GM19035 (cell line): ENCODE measurements around the gene SNED1.

Experiments used
- ATAC-seq: cut with Tn5 transposase; IDR thresholded peaks from one replicate; pipeline ENCODE4 v1.9.1; 2021; ENCODE audit not compliant: unreplicated experiment

The SNED1 gene

DNA sequence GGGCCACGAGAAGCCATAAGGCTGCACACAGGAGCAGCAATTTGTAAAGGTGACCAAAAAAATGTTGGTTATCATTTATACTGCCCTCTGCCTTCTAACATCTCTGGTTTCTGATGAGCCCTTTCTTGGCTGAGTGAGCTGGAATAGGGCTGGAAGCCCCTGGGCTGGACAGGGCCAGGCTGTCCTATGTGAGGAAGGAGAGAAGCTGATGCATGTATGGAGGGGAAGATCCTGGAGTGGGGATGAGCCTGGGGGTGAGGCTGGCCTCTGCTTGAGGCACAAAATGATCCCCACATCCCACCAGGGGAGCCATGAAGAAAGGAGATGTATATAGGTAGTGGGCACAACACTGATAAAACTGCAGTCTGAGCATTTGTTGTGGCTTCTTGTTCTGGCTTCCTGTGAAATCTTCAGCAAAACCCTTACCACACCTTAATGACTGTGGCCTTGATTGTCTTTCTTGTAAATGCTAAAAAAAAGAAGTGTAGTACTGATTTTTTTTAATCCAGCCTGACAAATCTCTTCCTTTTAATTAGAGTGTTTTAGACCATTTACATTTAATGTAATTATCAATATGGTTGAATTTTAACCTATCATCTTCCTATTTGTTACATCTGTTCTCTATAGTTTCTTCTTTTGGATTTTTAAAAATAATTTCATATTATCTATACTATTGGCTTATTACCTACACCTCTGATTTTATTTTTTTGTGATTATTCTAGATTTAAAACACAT, 5.6 kb downstream of the SNED1 start:
- no peak for ATAC-seq

DNA sequence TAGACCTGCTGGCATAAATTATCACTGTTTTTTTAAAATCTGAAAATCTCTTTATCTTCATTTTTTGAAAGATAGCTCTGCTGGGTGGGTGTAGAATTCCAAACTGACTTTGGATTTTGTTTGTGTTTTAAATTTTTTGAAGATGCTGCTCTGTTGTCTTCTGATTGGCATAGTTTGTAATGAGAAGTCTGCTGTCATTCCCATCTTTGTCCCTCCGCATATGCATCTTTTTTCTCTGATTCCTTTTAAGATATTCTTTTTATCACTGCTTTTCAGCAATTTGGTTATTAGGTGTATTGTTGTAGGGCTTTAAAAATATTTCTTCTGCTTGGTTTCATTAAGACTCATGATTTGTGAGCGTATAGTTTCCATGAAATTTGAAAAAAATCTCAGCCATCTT, 7.2 kb downstream of the SNED1 start:
- no peak for ATAC-seq

DNA sequence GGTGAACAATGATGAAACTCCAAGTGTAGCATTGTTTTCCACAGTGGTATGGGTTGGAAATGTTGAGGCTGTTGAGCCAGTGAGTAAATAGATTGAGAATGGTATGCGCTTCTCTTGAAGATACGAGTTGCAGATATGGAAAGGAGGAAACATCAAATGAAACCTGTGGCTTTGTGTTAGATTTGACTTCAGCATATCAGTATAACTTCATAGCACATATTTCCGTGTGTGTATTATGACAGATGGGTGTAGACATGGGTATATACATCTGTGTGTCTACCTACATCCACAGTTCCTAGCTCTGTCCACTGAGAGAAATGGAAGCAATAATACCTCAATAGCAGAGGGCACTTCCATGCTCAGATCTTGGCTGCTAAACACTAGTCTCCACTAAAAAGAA, 8.0 kb downstream of the SNED1 start:
- no peak for ATAC-seq

DNA sequence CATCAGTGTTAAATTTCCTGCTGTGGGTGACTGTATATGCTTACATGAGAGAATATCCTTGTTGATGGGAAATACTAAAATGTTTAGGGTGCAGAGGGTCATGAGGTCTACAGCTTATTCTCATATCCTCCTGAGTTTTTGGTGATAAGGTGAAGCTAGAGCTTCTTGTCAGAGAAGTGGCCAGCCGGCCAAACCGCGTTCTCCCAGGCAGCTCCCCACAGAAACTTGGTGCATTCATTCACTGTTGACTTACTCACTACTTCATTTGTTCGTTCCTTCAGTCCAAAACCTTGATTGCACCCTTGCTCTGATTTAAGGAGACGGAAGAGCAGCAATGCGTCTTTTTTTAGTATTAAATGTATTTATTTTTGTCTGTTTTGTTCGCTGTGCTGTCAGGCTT, 8.7 kb downstream of the SNED1 start:
- no peak for ATAC-seq

DNA sequence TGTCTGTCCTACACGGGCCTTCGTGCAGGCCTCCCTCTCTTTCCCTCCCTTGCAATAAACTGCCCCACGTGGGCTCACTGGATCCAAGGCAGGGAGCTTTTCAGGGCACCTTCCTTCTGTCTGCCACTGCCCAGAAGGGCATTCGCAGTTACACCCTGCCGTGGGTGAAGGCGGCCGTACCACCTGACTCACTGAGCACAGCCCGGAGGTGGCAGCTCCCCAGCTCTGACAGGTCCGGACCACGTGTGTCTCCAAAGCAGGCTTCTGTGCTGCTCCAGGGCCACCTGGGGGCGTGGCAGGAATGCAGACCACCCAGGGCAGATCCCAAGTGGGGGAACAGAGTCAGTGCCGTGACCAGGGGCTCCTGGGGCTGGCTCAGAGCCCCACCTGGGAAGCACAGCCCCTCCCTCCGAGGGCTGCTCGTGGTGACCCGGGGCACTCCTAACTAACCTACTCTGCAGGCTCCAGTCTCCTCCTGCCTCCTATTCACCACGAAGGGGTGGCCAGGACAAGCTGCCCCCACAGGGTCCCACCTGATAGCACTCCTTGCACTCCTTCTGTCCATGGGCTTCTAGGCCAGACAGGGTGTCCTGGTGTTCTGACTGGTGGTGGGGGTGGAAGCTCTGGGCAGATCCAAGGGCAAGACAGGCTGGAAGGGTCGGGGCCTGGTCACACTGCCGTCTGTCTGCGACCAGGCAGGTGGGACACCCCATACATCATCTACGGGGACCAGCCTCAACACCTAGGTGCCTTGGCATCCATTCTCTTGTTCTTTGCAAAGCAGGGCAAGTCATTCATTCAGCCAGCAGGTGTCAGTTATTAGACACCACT, 9.7 kb downstream of the SNED1 start:
- no peak for ATAC-seq

DNA sequence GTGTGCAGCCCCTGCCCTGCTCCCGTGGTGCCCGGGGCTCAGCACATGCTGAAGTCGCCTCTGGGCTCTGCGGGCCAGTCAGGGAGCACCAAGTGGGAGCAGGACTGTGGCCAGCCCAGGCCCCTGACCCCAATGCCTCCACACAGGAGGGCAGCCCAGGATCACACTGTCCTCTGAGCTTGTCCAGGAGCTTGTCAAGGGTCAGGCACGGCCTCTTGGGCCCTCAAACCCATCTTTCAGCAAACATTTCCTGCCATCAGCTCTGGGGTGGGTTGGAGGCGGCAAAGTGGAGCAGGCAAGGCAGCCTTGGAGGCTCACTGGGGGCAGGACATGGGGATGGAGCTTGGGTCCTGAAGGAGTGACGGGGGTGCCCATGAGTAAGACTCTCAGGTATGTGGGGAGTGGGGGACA, 10.3 kb downstream of the SNED1 start:
- no peak for ATAC-seq

DNA sequence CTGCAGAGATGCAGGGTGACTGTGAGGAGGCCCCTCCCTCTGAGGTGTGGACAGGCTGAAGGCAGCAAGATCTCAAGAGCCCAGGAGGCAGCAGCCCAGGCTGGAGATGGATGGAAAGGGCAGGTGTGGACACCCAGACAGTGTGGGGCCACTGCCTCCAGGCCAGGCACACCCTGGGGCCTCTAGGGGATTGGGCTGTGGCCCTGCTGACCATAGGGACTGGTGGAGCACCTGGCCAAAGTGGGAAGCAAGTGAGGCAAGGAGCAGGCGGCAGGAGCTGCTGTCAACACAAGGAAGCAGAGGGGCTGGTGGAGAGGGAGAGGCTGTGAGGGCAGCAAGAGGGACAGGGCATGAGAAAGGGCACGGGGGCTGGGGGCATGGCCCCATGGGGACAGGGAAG, 10.8 kb downstream of the SNED1 start:
- no peak for ATAC-seq

DNA sequence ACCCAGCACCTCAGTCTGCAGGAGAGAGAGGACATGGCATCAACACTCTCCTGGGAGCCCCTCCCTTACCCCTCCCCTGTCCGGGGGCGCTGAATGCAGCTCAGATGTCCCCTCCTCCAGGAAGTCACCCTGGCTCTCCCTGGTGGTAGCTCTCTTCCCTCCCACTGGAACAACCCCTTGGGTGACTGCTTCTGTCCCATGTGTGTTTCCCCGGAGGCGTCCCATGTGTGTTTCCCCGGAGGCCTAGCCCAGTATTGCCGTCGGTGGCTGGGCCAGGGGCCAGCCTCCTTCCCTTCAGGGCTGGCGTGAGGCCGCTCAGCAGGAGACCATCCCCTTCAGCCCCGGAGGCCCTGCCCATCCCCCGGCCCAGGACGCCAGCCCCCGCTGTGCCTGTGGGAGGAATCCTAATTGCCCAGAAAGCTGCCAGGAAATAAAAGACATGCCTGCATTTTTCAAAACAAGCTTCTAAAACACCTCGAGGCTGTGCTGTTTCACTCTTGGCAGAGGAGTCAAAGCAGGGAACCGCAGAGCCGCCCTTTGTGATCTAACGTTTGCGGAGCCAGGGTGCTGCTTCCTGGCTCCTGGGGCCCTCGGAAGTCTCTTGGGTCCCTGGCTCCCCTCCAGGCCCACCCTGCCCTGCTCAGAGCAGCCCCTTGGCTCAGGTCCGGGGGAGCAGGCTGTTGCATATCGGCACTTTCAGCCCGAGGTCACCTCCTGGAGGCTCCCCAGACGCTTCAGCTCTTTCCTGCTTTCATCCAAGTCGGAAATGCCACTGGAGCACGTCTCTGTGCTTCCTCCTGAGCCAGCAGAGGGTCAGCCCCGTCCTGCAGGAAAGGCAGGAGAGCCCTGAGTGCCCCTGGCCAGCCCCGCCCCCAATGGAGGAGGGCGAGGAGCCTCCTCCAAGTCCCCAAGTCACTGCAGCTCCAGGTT, 11.4 kb downstream of the SNED1 start:
- ATAC-seq, result no peak

DNA sequence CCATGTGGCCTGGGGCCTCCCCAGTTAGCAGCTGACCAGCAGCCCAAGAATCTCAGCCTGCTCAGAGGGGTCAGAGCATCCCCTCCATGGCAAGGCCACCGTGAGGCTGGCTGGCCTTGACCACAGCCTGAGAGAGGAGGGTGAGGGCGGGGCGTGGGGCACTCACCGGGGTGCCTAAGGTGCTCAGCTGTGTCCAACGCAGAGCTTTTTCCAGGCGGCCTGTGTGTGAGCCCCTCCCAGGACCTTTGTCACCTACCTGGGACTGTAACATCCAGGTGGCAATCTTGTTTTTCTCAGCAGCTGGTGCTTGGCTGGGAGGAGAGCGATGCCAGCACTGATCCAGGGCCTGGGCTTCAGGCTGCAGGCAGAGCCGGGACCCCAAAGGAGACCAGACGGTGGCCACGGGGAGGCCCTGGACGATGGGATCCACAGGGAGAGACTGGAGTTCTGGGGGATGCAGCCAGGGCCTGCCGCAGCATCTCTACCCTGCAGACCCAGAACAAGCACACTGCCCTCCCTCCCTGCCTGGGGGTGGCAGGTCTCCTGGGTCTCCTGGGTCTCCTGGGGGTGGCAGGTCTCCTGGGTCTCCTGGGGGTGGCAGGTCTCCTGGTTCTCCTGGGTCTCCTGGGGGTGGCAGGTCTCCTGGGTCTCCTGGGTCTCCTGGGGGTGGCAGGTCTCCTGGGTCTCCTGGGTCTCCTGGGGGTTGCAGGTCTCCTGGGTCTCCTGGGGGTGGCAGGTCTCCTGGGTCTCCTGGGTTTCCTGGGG, 12.3 kb downstream of the SNED1 start:
- no peak for ATAC-seq

DNA sequence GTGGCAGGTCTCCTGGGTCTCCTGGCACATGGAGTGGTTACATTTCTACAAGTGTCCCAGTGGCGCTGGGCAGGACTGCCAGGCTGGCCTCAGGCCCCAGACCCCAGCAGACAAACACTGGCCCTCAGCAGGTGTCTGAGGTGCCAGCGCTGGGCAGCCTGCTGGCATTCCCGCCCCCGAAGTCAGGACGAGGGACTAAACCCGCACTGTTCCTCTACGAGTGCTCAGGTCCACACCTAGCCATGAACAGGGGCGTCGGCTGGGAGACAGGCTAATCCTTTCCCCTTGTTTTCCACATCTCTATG, 12.8 kb downstream of the SNED1 start:
- no peak for ATAC-seq

DNA sequence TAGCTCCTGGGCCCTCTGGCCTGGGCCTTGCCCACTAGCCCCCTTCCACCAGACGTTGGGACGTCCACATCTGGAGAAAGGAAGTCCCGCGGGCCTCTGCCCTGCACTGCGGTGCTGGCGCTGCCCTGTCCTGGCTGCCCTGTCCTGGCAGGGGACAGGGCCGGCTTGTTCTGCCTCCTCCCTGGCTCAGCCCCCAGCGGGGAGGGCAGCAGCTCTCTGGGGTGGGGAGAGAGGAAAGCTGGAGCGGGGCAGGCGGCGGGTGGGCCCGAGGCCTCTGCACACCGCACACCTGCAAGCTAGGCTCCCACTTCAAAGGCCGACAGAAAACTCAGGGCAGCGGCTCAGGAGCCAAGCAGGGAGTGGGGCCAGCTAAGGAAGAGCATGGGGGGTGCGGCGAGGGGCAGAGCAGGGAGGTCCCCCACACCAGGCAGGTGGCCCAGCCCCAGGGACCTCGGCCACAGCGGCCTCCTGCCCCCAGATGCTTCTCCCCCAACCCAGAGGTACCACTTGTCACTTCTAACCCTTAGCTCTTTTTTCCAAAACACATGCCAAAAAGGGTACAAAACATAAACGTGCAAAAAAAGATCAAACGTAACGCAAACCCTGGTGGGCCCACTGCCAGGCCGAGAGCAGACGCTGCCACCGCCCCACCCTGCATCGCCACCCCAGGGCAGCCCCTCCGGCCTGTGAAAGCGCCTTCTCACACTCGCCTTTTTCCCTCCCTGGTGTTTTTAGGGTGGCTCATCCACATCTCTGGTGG, 13.5 kb downstream of the SNED1 start:
- ATAC-seq, result no peak

DNA sequence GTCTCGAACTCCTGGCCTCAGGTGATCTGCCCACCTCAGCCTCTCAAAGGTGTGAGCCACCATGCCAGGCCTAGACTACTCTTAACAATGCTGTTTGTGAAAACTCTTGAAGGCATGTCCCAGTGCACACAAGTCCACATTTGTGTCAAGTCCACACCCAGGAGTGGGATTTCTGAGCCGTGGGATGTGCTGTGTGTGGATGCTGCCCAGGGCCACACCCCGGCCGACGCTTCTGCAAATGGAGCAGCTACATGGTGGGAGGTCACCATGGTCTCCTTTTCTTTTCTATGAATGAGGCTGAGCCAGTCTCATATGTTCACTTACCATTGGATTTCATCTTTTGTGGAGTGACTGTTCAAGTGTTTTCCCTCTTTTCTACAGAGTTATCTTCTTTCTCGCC, 15.8 kb downstream of the SNED1 start:
- ATAC-seq, result no peak

DNA sequence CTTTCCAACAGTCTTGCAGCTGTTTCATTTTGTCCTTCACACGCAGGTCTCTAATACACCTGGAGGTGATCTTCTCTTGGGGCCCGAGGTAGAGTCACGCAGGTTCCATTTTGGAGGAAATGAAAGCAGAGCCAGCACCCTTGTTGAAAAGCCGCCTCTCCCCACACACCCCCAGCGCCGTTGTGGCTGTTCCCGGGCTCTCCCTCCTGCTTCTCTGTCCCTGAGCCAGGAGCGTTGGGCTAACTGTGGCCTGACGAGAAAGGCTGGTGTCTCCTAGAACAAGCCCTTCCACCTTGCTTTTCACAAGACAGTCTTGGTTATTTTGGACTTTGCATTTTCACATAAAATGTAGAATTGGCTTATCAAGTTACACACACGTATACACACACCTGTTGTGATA, 16.3 kb downstream of the SNED1 start:
- no peak for ATAC-seq

DNA sequence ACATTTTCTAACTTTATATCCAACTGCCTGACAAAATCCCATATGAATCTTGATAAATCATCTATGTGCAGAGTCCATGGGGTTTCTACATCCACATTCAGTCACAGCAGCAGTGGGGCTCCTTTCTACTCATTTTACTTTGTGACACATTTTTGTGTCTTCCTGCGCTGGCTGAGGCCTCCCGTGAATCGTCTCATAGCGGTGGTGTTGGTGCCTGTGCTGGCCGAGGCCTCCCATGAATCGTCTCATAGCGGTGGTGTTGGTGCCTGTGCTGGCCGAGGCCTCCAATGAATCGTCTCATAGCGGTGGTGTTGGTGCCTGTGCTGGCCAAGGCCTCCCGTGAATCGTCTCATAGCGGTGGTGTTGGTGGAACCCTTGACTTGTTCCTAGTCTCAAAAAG, 17.0 kb downstream of the SNED1 start:
- no peak for ATAC-seq

DNA sequence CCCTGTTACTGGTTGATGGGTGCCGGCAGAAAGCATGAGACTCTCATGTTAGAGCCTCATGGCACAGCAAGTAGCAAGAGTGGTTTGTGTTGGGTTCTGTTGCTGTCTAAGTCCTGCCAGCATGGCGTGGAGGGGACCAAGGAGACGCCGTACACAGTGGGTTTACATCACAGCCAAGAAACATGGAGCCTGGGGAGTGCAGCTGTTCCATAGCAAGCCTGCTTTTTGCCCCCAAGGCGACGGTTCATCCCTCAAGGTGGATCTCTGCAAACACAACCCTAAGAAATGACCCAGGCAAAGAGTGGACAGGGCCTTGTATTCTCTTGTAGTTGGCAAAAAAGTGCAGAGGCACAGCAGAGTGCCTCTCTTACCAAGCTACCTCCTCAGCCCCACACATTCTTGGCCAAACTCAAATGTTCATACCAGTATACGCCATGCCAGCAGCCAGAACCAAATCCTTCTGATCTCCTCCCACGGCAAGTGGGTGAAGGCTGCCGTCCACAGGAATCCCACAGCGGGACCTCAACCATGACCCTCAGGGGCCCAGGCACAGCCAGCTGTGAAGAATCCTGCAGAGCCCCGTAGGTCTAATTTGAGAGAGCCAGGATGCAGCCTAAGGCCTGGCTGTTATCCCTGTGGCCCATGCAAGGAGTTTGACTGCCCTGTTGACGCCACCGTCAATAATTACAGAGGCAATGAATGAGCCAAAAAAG, 19.0 kb downstream of the SNED1 start:
- ATAC-seq, result no peak

DNA sequence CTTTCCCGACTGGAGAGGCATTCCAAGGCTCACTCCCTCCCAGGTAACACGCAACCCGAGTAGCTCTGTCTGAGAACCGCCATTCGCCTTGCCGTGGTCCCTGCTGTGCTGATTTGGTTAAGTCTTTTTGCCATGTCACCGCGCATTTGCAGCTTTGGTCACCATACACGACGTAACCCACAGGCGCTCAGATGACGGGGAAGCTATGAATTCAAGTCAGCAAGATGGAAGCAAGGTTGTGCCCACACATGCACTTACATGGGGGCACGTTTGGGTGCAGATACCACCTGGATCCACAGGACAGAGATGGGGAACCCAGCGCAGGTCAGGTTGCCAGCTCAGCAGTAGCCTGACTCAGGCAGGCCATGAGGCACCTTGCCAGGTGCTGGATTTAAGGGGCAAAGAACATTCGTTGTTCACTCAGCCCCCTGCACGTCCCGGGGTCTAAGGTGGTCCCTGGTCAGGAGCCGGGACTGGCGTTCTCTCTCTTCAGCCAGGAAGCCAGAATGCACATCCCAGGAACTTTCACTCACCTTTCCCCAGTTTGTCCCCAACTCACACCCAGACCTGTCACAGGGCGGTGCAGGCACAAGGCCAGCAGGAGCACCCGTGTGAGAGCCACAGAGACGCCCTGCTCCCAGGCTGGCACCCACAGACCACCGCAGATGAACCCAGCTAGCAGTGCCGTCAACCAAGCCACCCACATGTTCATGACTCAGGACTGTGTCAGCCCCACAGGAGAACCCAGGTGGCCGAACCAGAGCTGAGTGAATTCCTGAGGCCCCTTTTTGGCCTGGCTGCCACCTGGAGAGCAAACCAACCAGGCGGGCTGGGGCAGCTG, 19.9 kb downstream of the SNED1 start:
- no peak for ATAC-seq

DNA sequence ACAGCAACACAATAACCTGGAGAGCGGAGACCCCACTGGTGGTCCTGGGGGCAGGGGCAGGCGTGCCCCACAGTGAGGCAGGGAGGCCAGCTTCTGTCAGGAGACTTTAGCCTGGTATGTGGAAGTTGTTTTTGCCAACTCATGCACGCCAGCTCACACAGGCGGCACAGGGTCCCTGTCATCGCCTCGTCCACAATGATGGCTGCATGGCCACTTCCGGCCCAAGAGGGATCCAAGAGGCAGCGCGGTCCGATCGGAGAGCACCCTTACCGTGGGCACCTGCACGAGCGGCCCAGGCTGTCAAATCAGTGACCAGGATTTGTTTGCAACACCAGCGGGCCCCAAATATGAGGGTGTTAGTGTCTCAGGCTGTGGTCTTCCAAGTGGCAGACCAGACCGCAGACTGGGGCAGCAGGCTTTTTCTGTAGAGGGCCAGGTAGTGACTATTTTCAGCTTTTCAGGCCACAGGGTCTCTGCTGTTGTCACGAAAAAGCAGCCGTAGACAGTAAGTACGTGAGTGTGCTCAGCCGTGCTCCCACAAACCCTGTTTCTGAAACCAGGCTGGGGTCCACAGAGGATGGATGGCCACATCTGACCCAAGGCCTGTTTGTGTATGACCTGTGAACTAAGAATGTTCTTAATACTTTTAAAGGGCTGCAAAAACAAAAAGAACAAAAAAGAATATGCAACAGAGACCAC, 21.2 kb downstream of the SNED1 start:
- ATAC-seq, result no peak

DNA sequence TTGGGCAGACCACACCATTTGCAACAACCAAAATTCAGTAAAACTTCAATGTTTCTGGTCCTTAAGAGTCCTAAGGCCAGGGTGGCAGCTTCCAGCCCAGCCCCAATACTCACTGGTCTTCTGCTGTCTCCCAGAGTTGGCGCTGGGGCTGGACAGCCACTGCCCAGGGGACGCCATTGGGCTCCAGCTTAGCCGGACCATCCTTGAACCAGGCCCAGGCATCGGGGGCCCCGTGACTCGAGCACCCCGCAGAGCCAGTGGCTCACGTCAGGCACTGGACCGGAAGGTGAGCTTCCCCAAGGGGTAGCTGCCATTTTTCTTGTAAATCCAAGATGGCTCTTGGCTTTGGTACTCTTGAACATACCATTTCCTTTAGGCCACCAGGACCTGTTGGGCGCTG, 21.8 kb downstream of the SNED1 start:
- no peak for ATAC-seq
